ENCODE measurements around the gene SPRR1A. TPM values are rescaled to one million over a fixed set of nuclear protein-coding genes. Genes with fewer than 3 reads are reported as not detected.
"Not testable (repeated sequence)": the region's sequence is repeated elsewhere in the genome, so short reads cannot be mapped to it uniquely, and the experiment has no call there.

Gene SPRR1A
- total RNA-seq, 1 donor from 2014 or later: not detected

- Mint-ChIP-seq H3K36me3 (ENCODE audit: low read depth, unreplicated experiment) (no peaks in the 10 kb centered on the region), H3K9me3 (ENCODE audit: unreplicated experiment) (no peaks in the 10 kb centered on the region), H3K4me1 (ENCODE audit: unreplicated experiment) (peaks cover 24% of the 10 kb centered on the region), H3K27ac (ENCODE audit: unreplicated experiment) (peak overlapping the region; percentile 10), H3K27me3 (ENCODE audit: unreplicated experiment) (peaks cover 2% of the 10 kb centered on the region), H3K4me3 (ENCODE audit: unreplicated experiment) (no peak overlapping the region)
- no peak for TF ChIP-seq CTCF (IDR thresholded peaks at IDR 0.05; ENCODE audit: unreplicated experiment)
- DNase-seq (ENCODE audit: low spot score): no peak
Measured at GRCh38 chr1:153000294-153000693, 16.4 kb downstream of the SPRR1A start.

- Mint-ChIP-seq H3K36me3 (ENCODE audit: low read depth, unreplicated experiment) (no peaks in the 10 kb centered on the region), H3K27ac (ENCODE audit: unreplicated experiment) (no peak within 1 kb of the TSS), H3K4me1 (ENCODE audit: unreplicated experiment) (peaks cover 24% of the 10 kb centered on the region)
Measured at GRCh38 chr1:153001382-153001781, 17.5 kb downstream of the SPRR1A start, which contains the start of gene SPRR3. SPRR3 (plus strand) TSS chr1:153001749; CDS start chr1:153003021, 1,272 bp downstream.

DNA sequence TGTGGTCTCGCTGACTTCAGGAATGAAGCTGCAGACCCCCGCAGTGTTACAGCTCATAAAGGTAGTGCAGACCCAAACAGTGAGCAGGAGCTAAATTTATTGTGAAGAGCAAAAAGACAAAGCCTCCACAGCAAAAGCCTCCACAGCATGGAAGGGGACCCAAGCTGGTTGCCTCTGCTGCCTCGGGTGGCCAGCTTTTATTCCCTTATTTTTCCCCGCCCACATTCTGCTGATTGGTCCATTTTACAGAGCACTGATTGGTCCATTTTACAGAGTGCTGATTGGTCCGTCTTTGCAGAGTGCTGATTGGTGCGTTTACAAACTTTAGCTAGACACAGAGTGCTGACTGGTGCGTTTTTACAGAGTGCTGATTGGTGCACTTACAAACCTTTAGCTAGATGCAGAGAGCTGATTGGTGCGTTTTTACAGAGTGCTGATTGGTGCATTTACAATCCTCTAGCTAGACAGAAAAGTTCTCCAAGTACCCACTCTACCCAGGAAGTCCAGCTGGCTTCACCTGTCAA is 27.4 kb downstream of the SPRR1A start:
- H3K27ac Mint-ChIP-seq (ENCODE audit: unreplicated experiment); H3K4me1 Mint-ChIP-seq (ENCODE audit: unreplicated experiment): not testable (repeated sequence)

More at GRCh38 chr1:153001382-153001781, 17.5 kb downstream of the SPRR1A start, which contains the start of gene SPRR3:
- DNase-seq (ENCODE audit: low spot score): no peak
- Mint-ChIP-seq H3K9me3 (ENCODE audit: unreplicated experiment) (no peaks in the 10 kb centered on the region), H3K27me3 (ENCODE audit: unreplicated experiment) (peaks cover 2% of the 10 kb centered on the region), H3K4me3 (ENCODE audit: unreplicated experiment) (no peak within 1 kb of the TSS)
- TF ChIP-seq CTCF (IDR thresholded peaks at IDR 0.05; ENCODE audit: unreplicated experiment): no peak

DNA sequence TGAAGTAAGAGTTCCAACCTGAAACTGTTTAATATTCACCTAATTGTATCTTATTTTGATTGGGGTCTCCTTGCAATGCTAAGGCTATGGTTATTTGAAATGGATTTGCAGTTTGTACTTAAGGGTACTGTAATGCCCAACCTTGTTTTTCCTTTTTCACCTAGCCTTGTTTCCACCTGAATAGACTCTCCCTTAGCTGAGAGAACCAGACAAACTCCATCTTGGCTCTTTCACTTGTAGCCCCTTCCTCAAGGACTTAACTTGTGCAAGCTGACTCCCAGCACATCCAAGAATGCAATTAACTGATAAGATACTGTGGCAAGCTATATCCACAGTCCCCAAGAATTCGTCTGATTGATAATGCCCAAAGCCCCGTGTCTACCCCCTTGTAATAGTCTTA is 37.9 kb downstream of the SPRR1A start:
- H3K9me3 Mint-ChIP-seq (ENCODE audit: unreplicated experiment); H3K27me3 Mint-ChIP-seq (ENCODE audit: unreplicated experiment); H3K4me3 Mint-ChIP-seq (ENCODE audit: unreplicated experiment); H3K36me3 Mint-ChIP-seq (ENCODE audit: low read depth, unreplicated experiment); DNase-seq (ENCODE audit: low spot score); H3K27ac Mint-ChIP-seq (ENCODE audit: unreplicated experiment); H3K4me1 Mint-ChIP-seq (ENCODE audit: unreplicated experiment): not testable (repeated sequence)

More for the DNA sequence above, 27.4 kb downstream of the SPRR1A start:
- H3K27me3 Mint-ChIP-seq (ENCODE audit: unreplicated experiment); H3K36me3 Mint-ChIP-seq (ENCODE audit: low read depth, unreplicated experiment); H3K4me3 Mint-ChIP-seq (ENCODE audit: unreplicated experiment); H3K9me3 Mint-ChIP-seq (ENCODE audit: unreplicated experiment); DNase-seq (ENCODE audit: low spot score): not testable (repeated sequence)

- H3K27ac Mint-ChIP-seq (ENCODE audit: unreplicated experiment); H3K36me3 Mint-ChIP-seq (ENCODE audit: low read depth, unreplicated experiment); H3K9me3 Mint-ChIP-seq (ENCODE audit: unreplicated experiment): not testable (repeated sequence)
Measured at GRCh38 chr1:153022340-153022739, 38.5 kb downstream of the SPRR1A start.

GRCh38 chr1:153023109-153023508 is 39.2 kb downstream of the SPRR1A start:
- Mint-ChIP-seq H3K9me3 (ENCODE audit: unreplicated experiment) (no peaks in the 10 kb centered on the region), H3K4me1 (ENCODE audit: unreplicated experiment) (peaks cover 8% of the 10 kb centered on the region), H3K27ac (ENCODE audit: unreplicated experiment) (no peak overlapping the region), H3K27me3 (ENCODE audit: unreplicated experiment) (no peaks in the 10 kb centered on the region), H3K36me3 (ENCODE audit: low read depth, unreplicated experiment) (no peaks in the 10 kb centered on the region), H3K4me3 (ENCODE audit: unreplicated experiment) (no peak overlapping the region)
- no peak for DNase-seq (ENCODE audit: low spot score)
- TF ChIP-seq CTCF (IDR thresholded peaks at IDR 0.05; ENCODE audit: unreplicated experiment): no peak

More at GRCh38 chr1:153022340-153022739, 38.5 kb downstream of the SPRR1A start:
- H3K4me3 Mint-ChIP-seq (ENCODE audit: unreplicated experiment); H3K27me3 Mint-ChIP-seq (ENCODE audit: unreplicated experiment); H3K4me1 Mint-ChIP-seq (ENCODE audit: unreplicated experiment); DNase-seq (ENCODE audit: low spot score): not testable (repeated sequence)
